GM21390 (cell line): ENCODE data around the gene ALDH18A1.
"Not testable (repeated sequence)": the region's sequence is repeated elsewhere in the genome, so short reads cannot be mapped to it uniquely, and the experiment has no call there.

Experiments
- ATAC-seq: cut with Tn5 transposase; IDR thresholded peaks from one replicate; pipeline ENCODE4 v1.9.1; 2021; ENCODE audit not compliant: unreplicated experiment

Gene ALDH18A1

DNA sequence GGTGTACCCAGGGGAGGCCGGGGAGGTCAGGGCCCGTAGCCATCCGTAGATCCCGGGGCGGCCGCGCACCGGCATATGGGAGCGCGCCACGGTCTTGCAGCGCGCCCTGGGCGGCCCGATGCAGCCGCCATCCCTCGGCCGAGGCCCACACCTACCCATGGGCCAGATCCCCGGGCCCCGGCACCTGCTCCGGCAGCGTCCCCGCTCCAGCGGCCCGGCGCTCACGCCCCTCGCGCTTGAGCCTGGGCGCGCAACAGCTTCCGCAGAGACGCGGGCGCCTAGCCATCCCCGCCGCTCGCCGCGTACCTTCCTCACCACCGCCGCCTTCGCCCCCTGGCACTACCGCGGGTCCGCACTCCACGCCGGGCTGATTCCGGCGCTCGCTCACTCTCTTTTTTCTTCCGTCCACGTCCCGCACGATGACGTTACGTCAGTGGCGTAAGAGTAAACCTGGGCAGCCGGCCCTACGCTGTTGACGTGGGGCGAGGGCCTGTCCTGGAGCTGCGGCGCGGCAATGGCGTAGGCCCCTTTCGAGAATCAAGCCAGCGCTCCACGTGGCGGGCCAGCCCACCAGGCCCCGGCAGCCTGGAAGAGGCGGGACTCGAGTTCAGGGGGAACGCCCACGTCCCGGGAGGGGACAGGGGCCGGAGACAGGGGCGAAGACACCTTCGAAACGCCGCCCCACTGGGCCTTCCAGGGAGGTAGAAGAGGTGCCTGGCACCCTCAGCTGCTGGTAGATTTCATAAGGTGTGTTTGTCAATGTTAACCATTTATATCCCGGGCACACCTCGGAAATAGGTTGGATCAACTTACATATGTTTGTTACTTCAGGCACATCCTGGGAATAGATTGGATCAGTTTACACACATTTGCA, at the start of gene ALDH18A1:
Gene ALDH18A1, minus strand, starts transcription at position 421 of the 874 bp plus-strand sequence. CDS start 3,334 bp downstream, outside the sequence.
- ATAC-seq: peak; percentile 91

DNA sequence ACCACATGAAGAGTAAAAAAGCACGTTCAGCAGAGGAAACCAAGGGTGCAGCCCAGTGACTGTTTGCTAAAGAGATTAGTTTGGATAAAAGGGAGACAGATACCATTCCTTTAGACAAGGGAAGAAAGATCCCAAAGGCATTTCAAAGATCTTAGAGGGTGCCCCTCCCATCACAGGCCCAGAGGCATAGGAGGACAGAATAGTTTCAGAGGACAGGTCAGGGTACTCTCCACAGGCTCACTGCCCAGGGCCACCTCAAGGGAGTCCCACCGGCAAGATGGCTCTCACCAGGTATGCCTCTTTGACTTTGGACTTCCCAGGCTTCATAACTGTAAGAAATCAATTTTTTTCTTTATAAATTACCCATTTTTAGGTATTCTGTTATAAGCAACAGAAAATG, 41.9 kb upstream of the ALDH18A1 start:
- no peak for ATAC-seq

DNA sequence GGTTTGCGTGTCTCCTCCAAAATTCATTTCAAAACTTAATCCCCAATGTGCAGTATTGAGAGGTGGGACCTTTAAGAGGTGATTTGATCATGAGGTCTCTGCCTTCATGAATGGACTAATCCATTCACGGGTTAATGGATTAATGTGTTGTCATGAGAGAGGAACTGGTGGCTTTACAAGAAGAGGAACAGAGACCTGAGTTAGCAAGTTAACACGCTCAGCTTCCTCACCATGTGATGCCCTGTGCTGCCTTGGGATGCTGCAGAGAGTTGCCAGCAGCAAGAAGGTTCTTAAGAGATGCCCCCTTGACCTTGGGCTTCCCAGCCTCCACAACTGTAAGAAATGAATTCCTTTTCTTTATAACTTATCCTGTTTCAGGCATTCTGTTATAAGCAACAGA, 40.9 kb upstream of the ALDH18A1 start:
- no peak for ATAC-seq

DNA sequence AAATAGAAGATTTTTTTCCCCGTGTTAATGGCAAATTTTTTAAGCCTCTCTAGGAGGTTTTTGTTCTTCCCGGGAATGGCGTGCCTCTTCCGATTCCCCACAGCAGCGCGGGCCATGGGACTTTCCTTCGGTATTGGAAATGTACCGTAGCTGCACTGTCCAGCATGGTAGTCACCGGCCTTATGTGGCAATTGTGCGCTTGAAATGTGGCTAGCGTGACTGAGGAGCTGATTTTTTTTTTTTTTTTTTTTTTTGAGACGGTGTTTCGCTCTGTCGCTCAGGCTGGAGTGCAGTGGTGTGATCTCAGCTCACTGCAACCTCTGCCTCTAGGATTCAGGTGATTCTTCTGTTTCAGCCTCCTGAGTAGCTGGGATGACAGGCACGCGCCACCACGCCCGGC, 38.2 kb upstream of the ALDH18A1 start:
- no peak for ATAC-seq

DNA sequence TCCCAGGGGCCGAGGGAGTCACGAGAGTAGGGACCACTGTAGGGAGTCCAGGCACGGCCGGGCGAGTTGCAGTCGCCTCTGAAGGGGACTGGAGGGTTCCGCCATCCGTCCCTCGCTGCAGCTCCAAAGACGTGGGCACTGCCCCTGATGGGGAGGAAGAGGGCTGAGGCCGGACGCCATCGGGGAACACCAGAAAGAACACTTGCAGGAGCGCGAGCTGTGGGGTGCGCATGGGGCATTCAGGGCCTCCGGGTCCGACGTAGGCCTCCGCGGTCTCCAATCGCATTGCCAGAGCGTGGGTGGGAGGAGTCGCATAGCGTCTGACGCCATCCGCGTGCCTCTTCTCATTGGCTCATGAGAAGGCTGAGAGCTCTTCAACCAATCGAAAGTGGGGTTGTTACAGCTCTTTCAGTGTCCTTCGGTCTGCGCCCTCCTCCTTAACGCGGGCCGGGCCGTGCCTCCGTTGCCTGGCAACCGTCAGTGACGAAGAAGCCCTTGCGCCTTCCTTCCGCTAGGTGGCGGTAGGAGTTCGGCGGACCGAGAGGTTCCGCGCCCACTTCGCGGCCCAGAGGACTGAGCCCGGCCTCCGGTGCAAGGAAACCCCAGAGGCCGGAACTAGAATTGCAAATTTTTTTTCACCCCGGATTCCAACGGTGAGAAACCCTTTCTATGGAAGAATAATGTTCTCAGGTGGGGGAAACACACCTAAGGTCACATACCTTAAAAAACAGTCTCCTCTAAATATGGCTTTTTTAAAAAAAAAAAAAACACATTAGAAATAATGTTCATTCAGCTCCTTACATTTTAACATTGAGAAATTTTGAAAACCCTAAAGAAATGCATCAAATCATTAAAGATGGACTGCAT, 37.4 kb upstream of the ALDH18A1 start, which contains the start of gene TCTN3:
Gene TCTN3, minus strand, starts transcription at position 260 of the 867 bp plus-strand sequence. Its CDS starts 28 bp downstream, at position 232.
- ATAC-seq: peak; percentile 98

DNA sequence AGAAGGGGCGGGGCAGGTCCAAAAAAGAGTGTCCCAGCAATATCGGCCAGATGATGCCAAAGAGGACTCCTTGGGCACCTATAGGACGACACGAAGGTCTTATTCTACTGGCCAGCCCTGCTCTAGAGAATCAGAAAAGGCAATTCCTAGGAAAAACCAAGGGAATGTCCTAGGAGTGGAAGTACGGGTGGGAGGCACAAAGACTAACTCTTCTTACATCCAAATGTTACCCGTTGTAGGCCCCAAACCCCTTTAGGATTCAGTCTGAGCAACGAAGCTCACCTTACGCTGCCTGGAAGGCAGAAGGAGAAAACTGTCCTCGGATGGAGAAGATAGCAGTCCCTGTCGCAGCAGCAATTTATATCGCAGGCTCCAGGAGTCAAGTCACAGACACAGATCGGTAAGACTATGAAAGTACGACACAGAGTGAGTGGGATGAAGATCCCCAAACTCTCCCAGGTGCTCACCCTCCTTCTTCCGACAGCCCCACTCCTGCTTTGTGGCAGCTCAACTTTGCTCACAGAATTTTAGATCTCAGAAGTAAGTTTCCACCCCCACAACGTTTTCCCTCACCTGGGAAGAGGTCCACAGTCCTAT, 36.7 kb upstream of the ALDH18A1 start:
- ATAC-seq: no peak

DNA sequence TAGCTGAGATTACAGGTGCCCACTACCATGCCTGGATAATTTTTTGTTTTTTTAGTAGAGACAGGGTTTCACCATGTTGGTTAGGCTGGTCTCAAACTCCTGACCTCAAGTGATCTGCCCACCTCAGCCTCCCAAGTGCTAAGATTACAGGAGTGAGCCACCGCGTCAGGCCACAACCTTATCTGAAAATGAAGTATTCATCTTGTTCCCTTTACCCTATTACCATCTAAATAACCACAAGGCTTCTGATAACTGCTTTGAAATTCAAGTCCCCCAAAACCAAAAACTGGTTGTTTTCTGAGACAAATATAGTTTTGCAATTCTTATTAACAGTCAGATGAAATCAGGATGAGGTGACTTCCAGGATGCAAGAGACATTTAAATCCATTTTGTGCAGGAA, 34.8 kb upstream of the ALDH18A1 start:
- ATAC-seq: no peak

DNA sequence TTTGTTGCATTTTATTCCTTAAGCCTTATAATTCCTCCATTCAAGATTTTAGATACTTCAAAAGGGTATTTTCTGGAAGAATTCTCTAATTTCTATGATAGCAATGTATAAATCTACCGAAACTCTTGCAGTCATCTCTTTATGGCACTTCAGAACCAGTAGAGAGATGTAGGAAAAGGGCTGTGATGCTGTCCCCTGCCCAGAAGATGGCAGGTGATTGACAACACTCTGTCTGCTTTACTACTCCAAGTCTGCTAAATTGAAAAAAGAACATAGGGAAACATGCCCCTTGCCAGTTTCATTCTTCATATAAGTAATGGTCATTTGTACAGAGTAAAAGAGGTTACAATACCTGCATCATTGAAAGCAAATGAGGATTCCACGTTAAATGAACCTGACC, 32.1 kb upstream of the ALDH18A1 start:
- no peak for ATAC-seq

DNA sequence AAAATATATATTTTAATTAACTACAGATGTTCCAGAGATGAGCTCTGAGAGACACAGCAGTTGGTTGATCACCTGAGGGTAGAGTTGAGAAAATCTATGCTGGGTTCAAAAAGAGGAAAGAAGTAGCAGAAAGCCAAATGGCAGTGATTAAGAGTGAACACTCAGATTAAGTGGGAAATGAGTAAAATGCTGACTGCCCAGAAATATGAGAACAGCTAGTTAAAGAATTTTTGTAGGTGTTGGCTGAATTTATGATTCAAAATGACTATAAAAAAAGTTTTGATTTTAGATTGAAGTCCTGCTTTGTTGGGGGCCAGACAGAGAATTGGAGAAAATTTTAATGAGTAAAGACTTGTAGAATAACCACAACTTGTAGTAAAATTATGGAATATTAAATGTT, 27.5 kb upstream of the ALDH18A1 start:
- ATAC-seq: no peak

DNA sequence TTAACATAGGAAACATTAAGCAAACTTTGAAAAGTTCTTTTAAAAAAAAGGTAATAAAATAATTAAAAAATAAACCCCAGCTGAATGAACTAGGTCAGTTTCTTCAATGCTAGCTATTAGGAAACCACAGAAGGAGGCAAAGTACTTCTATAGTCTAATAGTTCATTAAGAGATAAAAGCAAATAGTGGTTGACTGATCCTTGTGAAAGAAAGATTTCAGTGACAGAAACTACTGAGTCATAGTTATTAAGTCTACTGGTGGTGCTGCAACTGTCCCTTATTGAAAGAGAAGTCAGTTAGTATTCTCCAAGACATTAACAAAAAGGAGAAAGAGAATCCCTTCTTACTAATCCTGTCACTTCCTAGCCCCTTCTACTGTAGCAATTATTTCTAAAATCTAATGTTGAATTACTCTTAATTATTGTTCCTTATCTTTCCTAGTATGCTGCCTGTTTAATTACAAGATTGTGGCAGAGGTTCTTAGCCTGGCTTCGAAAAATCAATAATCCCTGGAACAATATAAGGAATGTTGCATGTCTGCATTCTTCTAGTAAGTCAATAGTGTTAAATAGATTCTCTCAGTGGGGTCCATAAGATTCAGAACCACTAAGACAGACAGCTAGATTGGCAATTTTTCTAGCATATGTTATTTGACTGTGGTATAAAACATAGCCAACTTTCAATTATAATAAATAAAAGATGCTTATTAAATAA, 19.0 kb upstream of the ALDH18A1 start:
- no peak for ATAC-seq

DNA sequence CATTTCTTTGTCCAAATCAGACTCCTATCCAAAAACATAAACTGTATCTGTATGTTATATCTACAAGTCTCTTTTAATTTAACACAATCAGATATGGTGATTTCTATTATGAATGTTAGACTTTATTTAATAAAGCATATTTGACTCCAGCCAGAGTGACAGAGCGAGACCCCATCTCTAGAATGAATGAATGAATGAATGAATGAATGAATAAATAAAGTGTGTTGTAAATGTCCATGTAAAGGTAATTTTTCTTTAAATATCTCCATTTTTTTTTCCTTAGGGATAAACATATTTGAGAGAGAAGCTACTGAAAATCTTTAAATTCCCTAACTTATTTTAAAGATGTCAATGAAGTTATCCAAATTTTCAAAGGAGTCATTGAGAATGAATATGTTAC, 18.1 kb upstream of the ALDH18A1 start:
- ATAC-seq: no peak

DNA sequence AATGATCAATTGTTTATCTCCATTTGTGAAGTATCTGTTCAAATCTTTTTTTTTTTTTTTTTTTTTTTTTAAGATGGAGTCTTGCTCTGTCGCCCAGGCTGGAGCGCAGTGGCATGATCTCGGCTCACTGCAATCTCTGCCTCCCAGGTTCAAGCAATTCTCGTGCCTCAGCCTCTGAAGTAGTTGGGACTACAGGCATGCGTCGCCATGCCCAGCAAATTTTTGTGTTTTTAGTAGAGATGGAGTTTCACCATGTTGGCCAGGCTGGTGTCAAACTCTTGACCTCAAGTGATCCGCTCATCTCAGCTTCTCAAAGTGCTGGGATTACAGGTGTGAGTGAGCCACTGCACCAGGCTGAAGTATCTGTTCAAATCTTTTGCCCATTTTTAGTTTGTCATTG, 16.1 kb upstream of the ALDH18A1 start:
- ATAC-seq: not testable (repeated sequence)

DNA sequence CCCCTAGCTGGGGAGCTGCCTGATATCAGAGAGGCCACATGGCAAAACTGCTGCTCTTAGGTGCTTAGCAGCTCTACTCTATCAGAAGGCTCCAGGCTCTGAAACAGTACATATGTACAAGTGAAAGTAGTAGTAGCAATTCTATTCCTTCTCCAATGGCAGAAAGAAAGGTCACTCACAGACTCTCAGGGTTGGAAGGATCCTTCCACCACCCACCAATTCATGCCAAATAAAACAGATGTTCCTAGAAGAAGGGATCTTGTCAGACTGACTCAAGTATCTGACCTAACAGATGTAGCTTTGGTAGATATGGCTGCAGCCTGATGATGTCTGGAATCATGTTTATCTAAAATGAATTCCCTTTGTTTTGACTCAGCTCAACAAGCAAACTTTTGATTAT, 8.0 kb upstream of the ALDH18A1 start:
- no peak for ATAC-seq

DNA sequence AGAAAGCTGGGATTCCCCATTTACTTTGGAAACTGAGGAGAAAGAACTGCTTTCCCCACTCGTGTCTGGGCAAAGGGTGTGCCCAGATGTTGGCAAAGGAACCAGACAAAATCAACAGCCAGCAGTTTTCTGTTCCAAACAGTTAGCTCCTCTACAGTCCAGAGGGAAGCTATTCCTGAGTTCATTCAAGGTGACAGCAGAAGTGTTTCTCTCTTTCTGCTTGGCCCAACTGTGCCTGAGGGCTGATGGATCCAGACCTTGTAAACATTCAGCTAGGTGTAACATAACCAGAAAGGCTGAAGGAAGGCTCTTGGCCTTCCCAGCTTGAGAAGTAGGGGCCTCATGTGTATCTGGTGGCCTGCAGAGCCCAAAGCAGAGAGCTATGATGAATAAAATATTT, 7.0 kb upstream of the ALDH18A1 start:
- ATAC-seq: no peak

DNA sequence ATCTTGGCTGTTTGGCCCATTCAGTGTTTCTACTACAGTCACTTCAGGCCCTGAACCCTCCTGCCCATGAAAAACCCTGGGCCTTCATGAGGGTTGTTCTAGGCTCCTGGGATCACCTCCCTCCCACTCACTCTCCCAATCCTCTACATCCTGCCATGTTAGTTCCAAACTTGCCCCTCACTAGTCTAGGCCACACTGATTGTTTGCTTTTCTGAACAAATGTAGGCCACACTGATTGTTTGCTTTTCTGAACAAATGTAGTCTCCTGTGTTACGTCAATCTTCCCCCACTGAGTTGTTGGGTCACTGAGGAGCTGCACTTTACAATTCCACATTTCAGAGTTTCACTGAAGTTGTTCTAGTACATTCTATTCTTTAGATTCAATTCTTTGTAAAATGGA, 5.3 kb upstream of the ALDH18A1 start:
- ATAC-seq: no peak

DNA sequence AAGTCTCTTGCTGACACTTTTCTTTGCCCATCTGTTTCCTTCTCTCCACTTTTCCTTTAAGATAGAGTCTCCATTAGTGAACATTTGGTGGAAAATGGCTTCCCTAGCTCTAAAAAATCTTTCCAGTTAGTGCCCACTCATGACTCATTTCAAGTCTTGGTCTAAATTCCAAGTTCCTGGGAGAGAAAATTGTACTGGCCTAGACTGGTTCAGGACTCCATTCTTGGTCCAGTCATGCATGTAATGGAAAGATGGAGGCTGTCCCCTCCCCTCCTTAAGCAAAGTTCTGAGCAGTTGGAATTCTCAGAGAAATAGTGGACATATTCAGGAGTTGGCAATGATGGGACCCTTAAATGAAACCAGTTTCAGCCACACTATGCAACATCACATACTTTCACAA, 3.8 kb upstream of the ALDH18A1 start:
- ATAC-seq: no peak

DNA sequence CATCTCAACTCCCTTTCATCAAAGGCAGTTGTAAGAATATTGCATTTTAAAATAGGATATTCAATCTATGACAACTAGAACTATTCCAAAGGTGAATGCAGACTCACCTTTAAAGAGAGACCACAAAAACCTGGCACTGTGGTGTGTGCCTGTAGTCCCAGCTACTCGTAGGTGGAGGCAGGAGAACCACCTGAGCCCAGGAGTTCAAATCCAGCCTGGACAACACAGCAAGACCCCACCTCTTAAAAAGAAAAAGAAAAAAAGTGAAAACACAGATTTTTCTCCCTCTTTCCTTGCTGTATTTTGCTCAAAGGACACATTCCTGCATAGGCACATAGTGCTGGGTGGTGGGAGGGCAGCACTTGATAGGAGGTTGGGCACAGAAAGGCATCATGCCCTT, 739 bp upstream of the ALDH18A1 start:
- ATAC-seq: no peak

DNA sequence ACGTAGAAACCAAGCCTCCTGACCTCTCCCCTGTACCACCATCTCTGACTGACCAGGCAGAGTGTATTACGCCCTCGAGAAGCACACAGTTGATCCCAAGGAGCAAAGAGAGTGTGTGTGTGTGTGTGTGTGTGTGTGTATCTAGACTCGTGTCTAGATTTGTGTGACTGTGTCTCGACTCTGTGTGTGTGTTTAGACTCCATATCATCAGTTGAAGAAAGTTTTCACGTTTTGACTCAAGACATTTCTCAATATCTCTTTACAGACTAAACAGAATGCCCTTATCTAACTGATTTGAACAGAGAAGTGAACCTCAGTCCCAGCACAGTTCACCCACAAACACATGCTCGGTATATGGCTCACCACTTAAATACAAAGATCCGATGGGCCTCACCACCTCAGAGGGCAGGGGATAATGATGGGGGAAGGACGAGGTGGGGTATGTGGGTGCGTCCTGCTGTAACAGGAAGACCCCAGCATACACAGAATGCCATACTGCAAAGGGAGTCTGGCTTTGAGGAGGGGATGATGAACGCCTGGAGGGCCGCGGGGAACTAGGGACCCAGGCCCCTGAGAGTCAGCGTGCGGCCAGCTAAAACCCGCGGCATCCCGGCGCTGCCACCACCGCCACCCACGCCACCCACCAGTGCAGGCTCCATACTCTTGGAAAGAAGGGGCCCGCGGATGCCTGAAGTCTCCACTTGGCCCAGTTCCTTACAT, 780 bp downstream of the ALDH18A1 start:
- peak; percentile 10 for ATAC-seq

DNA sequence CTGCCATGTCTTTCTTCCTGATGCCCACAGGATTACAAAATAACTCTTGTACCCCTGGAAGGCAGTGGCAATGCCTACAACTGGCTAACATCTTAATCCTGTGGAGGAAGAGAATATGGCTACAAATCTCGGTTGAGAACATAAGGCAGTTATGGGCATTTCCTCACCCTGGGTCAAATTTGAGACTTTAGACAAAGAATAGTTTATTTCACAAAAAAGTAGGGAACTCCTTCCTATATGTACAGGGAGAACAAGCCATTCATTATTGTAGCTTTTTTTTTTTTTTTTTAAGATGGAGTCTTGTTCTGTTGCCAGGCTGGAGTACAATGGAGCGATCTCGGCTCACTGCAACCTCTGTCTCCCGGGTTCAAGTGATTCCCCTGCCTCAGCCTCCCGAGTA, 2.6 kb downstream of the ALDH18A1 start:
- no peak for ATAC-seq

DNA sequence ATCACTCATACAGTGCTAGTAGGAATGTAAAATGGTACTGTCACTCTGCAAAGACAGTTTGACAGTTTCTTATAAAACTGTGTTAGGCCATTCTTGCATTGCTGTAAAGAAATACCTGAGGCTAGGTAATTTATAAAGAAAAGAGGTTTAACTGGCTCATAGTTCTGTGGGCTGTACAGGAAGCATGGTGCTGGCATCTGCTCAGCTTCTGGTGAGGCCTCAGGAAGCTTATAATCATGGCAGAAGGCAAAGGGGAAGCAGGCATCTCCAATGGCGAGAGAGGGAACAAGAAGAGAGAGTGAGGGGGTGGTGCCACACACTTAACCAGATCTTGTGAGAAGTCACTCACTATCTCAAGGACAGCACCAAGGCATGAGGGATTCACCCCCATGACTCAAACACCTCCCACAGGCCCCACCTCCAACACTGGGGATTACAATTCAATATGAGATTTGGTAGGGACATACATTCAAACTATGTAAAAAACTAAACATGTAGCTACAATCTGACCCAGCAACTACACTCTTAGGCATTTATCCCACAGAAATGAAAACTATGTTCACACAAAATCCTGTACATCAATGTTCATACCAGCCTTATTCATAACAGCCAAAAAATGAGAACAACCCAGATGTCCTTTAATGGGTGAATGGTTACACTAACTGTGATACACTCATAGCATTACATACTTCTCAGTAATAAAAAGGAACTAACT, 5.0 kb downstream of the ALDH18A1 start:
- no peak for ATAC-seq
